ENCODE results near the gene WDR36. TPM values are rescaled to one million over a fixed set of nuclear protein-coding genes. Genes with fewer than 3 reads are reported as not detected.

Gene WDR36
- polyA plus RNA-seq, 2 of the 4 experiments (the other 2 are of a cell fraction): 15.3 to 38.1 TPM

DNA sequence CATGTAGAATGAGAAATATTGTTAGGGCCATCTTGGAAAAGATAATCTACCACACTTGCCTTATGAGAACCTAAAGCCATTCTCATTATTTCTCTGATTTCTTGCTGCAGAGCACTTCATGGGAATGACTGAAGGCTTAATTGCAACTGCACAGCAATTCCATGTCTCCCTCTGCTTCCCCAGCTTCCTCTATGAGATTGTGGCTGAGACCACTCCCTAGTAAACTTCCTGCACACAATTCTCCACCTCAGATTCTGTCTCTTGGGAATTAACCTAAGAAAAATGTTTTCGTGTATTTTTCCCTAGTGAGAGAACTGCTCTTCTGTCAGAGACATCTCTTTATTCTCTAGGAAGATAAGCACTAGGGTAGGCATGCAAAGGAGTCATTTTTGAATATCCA lies 76.5 kb downstream of the WDR36 start:
- CTCF ChIA-PET: interaction anchor here (0.5 to 1.3 kb wide), 2 partner anchors 9 to 950 kb away, joined by 3 to 4 read pairs; no protein-coding TSS in a partner anchor
- no peak for FAIRE-seq
- 4% methylated on average over 1 of the region's 1 CpG for WGBS (ENCODE audit: missing lambda C conversion rate)
- Histone ChIP-seq H3K4me2 (no peak overlapping the region), H3K4me1 (no peaks in the 10 kb centered on the region), H3K27ac (no peak overlapping the region), H3K9me3 (no peaks in the 10 kb centered on the region), H3K4me3 (no peak overlapping the region)
- POLR2A ChIA-PET: no interaction called here
- no peak for DNase-seq (ENCODE audit: low read depth in 1 of 2, low spot score in 1 of 2)
- no peak for ATAC-seq
- TF ChIP-seq HDAC2 (IDR thresholded peaks at IDR 0.05) (no peak), CHD2 (IDR thresholded peaks at IDR 0.05; ENCODE audit: low read length, partially characterized antibody) (no peak), CHD4 (IDR thresholded peaks at IDR 0.05; ENCODE audit: borderline replicate concordance) (no peak), FOXS1 (CRISPR knock-in tag; IDR thresholded peaks at IDR 0.05) (no peak), EHF (CRISPR knock-in tag; IDR thresholded peaks at IDR 0.05) (no peak), HOXB5 (CRISPR knock-in tag; IDR thresholded peaks at IDR 0.05) (no peak), HOXB13 (CRISPR knock-in tag; IDR thresholded peaks at IDR 0.05; ENCODE audit: low read depth) (no peak), NFE2L2 (conservative IDR thresholded peaks at IDR 0.05; ENCODE audit: low read length) (no peak), TP53 (CRISPR knock-in tag; IDR thresholded peaks at IDR 0.05) (no peak), JUNB (IDR thresholded peaks at IDR 0.05) (no peak), HOXA7 (CRISPR knock-in tag; IDR thresholded peaks at IDR 0.05) (no peak), KDM5A (IDR thresholded peaks at IDR 0.05) (no peak), RNF2 (IDR thresholded peaks at IDR 0.05; ENCODE audit: borderline replicate concordance, low read depth) (no peak), ZFP36 (IDR thresholded peaks at IDR 0.05; ENCODE audit: borderline replicate concordance, partially characterized antibody) (no peak), FOSL2 (IDR thresholded peaks at IDR 0.05) (no peak), FOSL2 (CRISPR knock-in tag; IDR thresholded peaks at IDR 0.05) (no peak)
- TF ChIP-seq, protein P1, sequence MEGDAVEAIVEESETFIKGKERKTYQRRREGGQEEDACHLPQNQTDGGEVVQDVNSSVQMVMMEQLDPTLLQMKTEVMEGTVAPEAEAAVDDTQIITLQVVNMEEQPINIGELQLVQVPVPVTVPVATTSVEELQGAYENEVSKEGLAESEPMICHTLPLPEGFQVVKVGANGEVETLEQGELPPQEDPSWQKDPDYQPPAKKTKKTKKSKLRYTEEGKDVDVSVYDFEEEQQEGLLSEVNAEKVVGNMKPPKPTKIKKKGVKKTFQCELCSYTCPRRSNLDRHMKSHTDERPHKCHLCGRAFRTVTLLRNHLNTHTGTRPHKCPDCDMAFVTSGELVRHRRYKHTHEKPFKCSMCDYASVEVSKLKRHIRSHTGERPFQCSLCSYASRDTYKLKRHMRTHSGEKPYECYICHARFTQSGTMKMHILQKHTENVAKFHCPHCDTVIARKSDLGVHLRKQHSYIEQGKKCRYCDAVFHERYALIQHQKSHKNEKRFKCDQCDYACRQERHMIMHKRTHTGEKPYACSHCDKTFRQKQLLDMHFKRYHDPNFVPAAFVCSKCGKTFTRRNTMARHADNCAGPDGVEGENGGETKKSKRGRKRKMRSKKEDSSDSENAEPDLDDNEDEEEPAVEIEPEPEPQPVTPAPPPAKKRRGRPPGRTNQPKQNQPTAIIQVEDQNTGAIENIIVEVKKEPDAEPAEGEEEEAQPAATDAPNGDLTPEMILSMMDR (IDR thresholded peaks at IDR 0.05): no peak
- TF ChIP-seq, protein P2, sequence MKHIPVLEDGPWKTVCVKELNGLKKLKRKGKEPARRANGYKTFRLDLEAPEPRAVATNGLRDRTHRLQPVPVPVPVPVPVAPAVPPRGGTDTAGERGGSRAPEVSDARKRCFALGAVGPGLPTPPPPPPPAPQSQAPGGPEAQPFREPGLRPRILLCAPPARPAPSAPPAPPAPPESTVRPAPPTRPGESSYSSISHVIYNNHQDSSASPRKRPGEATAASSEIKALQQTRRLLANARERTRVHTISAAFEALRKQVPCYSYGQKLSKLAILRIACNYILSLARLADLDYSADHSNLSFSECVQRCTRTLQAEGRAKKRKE (CRISPR knock-in tag; IDR thresholded peaks at IDR 0.05; ENCODE audit: low read depth): no peak
- TF ChIP-seq, protein P3, sequence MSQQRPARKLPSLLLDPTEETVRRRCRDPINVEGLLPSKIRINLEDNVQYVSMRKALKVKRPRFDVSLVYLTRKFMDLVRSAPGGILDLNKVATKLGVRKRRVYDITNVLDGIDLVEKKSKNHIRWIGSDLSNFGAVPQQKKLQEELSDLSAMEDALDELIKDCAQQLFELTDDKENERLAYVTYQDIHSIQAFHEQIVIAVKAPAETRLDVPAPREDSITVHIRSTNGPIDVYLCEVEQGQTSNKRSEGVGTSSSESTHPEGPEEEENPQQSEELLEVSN (IDR thresholded peaks at IDR 0.05; ENCODE audit: borderline replicate concordance, low read depth): no peak

DNA sequence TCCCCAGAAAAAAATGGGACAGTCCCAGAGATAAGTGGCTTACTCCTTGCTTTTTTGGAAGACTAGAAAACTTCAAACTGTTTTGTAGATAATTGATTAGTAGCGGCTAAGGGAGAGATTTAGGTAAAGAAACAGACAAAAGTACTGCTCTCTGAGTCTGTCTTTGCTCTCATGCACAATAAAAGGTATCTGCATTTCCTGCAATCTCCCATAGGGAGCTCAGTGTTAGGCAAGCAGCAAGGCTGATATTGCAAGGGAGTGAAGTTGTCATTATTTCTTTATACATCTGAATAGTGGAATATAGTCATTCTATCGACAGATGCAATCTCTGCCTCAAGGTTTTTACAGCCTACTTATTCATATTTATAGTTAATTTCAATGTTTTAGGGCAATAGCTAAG lies 77.1 kb downstream of the WDR36 start:
- ChIA-PET POLR2A (no interaction called here), CTCF (interaction anchor here (0.5 to 1.3 kb wide), 2 partner anchors 10 to 950 kb away, joined by 3 to 4 read pairs; no protein-coding TSS in a partner anchor)
- no peak overlapping the region for H3K27ac ChIP-seq
- no peak for TF ChIP-seq HOXB5 (CRISPR knock-in tag; IDR thresholded peaks at IDR 0.05)
- TF ChIP-seq NPAS2 (CRISPR knock-in tag; IDR thresholded peaks at IDR 0.05; ENCODE audit: borderline replicate concordance): no peak
- no peak for TF ChIP-seq NR3C1 (IDR thresholded peaks at IDR 0.05)
- TF ChIP-seq, protein P2 (CRISPR knock-in tag; IDR thresholded peaks at IDR 0.05; ENCODE audit: low read depth): no peak
- H3K4me3 ChIP-seq: no peak overlapping the region
- no peak for DNase-seq (ENCODE audit: low read depth in 1 of 2, low spot score in 1 of 2)
- H3K4me1 ChIP-seq: no peaks in the 10 kb centered on the region
- ATAC-seq: no peak
- H3K4me2 ChIP-seq: no peak overlapping the region
- no peaks in the 10 kb centered on the region for H3K9me3 ChIP-seq
- 2% methylated on average over 2 of the region's 2 CpGs for WGBS (ENCODE audit: missing lambda C conversion rate)
- no peak for FAIRE-seq

DNA sequence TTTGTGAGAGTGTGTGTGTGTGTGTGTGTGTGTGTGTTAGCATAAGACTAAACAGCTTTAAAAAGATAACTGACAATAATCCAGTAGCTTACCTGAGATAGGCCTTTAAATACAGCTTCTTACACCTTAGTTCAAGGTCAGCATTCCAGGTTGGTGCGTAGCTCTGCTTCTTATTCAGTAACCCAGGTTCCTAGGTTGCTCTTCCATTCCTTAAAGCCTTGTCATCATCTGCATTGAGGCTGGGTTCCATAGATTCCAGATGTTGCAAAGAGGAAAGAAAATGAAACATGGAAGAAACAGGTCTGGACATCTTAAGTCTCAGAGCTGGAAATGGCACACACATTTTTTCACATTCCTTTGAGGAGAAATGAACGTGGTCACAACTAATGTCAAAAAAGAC lies 78.1 kb downstream of the WDR36 start:
- DNase-seq (ENCODE audit: low read depth in 1 of 2, low spot score in 1 of 2): no peak
- Histone ChIP-seq H3K4me1 (no peaks in the 10 kb centered on the region), H3K27ac (no peak overlapping the region), H3K9me3 (no peaks in the 10 kb centered on the region), H3K4me3 (no peak overlapping the region), H3K4me2 (no peak overlapping the region)
- FAIRE-seq: no peak
- ChIA-PET POLR2A (no interaction called here), CTCF (interaction anchor here (1.0 to 1.3 kb wide), 2 partner anchors 11 to 13 kb away, joined by 3 to 4 read pairs; no protein-coding TSS in a partner anchor)
- no peak for ATAC-seq
- TF ChIP-seq EHF (CRISPR knock-in tag; IDR thresholded peaks at IDR 0.05) (no peak), MAFK (IDR thresholded peaks at IDR 0.05; ENCODE audit: partially characterized antibody) (no peak), HOXA7 (CRISPR knock-in tag; IDR thresholded peaks at IDR 0.05) (no peak), HOXB13 (CRISPR knock-in tag; IDR thresholded peaks at IDR 0.05; ENCODE audit: low read depth) (no peak), SMC3 (IDR thresholded peaks at IDR 0.05) (no peak), MAZ (IDR thresholded peaks at IDR 0.05; ENCODE audit: borderline replicate concordance, low read depth, low read length) (no peak), EP300 (IDR thresholded peaks at IDR 0.05) (no peak), KDM1A (IDR thresholded peaks at IDR 0.05; ENCODE audit: low read depth) (no peak)
- TF ChIP-seq, protein P4, sequence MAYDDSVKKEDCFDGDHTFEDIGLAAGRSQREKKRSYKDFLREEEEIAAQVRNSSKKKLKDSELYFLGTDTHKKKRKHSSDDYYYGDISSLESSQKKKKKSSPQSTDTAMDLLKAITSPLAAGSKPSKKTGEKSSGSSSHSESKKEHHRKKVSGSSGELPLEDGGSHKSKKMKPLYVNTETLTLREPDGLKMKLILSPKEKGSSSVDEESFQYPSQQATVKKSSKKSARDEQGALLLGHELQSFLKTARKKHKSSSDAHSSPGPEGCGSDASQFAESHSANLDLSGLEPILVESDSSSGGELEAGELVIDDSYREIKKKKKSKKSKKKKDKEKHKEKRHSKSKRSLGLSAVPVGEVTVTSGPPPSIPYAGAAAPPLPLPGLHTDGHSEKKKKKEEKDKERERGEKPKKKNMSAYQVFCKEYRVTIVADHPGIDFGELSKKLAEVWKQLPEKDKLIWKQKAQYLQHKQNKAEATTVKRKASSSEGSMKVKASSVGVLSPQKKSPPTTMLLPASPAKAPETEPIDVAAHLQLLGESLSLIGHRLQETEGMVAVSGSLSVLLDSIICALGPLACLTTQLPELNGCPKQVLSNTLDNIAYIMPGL (CRISPR knock-in tag; IDR thresholded peaks at IDR 0.05; ENCODE audit: borderline replicate concordance): no peak
- WGBS (ENCODE audit: missing lambda C conversion rate): 8% methylated on average over 2 of the region's 2 CpGs
